Spleen (tissue), 11 donors: ENCODE data around the gene CCDC102A. TPM values are rescaled to one million over a fixed set of nuclear protein-coding genes. Genes with fewer than 3 reads are reported as not detected.
"Not testable (repeated sequence)": the region's sequence is repeated elsewhere in the genome, so short reads cannot be mapped to it uniquely, and the experiment has no call there.

ENCODE experiments used
- DNase-seq: peaks from one replicate; pipeline ENCODE4 v3.0.0-alpha.2; 2020
- H3K27ac ChIP-seq, 8 donors: fragments of 200-600 bp; sonication (generic) in 7 of 8; 1 replicate in 4 of 8; 2 replicates in 4 of 8; pipeline versions ENCODE4 v1.5.0 to v1.8.0; 2016 to 2021; ENCODE audit warnings: inconsistent platforms in 4 of 8, mild to moderate bottlenecking in 4 of 8, moderate library complexity in 1 of 8
- H3K27me3 ChIP-seq, 7 donors: fragments of 200-600 bp; sonication (generic) in 6 of 7; replicated peaks in 1 of 7; 1 replicate in 4 of 7; 2 replicates in 3 of 7; pipeline versions ENCODE4 v1.5.0 to v1.8.0; 2016 to 2021; ENCODE audit warnings: inconsistent platforms in 3 of 7, mild to moderate bottlenecking in 1 of 7
- H3K36me3 ChIP-seq, 6 donors: fragments of 200-600 bp; sonication (generic) in 5 of 6; 1 replicate in 4 of 6; 2 replicates in 2 of 6; pipeline versions ENCODE4 v1.5.0 to v1.8.0; 2016 to 2021; ENCODE audit warnings: inconsistent platforms in 2 of 6
- H3K4me1 ChIP-seq, 6 donors: fragments of 200-600 bp; sonication (generic) in 5 of 6; 1 replicate in 3 of 6; 2 replicates in 3 of 6; pipeline versions ENCODE4 v1.5.0 to v1.8.0; 2016 to 2021; ENCODE audit warnings: inconsistent platforms in 3 of 6
- H3K4me3 ChIP-seq, 8 donors: fragments of 200-600 bp; sonication (generic) in 7 of 8; 1 replicate in 4 of 8; 2 replicates in 4 of 8; pipeline versions ENCODE4 v1.5.0 to v1.8.0; 2016 to 2021; ENCODE audit warnings: inconsistent platforms in 4 of 8, mild to moderate bottlenecking in 4 of 8, moderate library complexity in 2 of 8
- H3K9me3 ChIP-seq, 8 donors: fragments of 200-600 bp; sonication (generic) in 7 of 8; 1 replicate in 4 of 8; 2 replicates in 4 of 8; pipeline versions ENCODE4 v1.5.0 to v1.8.0; 2016 to 2021; ENCODE audit warnings: inconsistent platforms in 4 of 8
- POLR2A ChIP-seq, 3 donors: fragments of 450-650 bp; IDR thresholded peaks; one replicate each; pipeline ENCODE4 v1.5.1; 2017; ENCODE audit warnings: antibody characterized with exemption in 3 of 3, mild to moderate bottlenecking in 1 of 3
- POLR2AphosphoS5 ChIP-seq, 3 donors: sonication (generic); formaldehyde crosslinking; IDR thresholded peaks; one replicate each; pipeline ENCODE4 v1.5.1; 2017; ENCODE audit warnings: antibody characterized with exemption in 3 of 3
- WGBS, 5 donors: extraction: QIAGEN DNeasy Blood & Tissue Kit in 3 of 5; methylation state at CpG; one replicate each; pipeline versions ENCODE4 v1.1.5 to v1.1.7; 2013 to 2018; 5-methylcytosine and 5-hydroxymethylcytosine counted together
- intact Hi-C: fragments of 100-400 bp; cut with DNase I; formaldehyde crosslinking; loops from one replicate; pipeline ENCODE4 v1.15.0; 2023; ENCODE audit warnings: low total_unique reads
- polyA plus RNA-seq, 3 donors: library from polyadenylated mRNA; stranded (reverse); fragments of 200-250 nt; gene quantifications; one replicate each; pipeline ENCODE4 v1.2.1, GENCODE V29; 2013
- total RNA-seq, 7 donors: library from RNA; depleted of rRNA in 3 of 7; stranded (reverse); fragments of >200 nt in 3 of 7; fragmentation: NEBNext Ultra II Directional in 4 of 7; extraction: Animal tissue kit (Norgen Biotek cat#: 25700) in 4 of 7; gene quantifications; one replicate each; pipeline versions ENCODE4 v1.1.0 to v1.2.1, GENCODE V29; 2016 to 2021
- TF ChIP-seq, protein P1 (sequence below), 11 experiments: fragments of 200-600 bp in 7 of 11; fragments of 450-650 bp in 4 of 11; sonication (generic) in 4 of 11; IDR thresholded peaks in 8 of 11; conservative IDR thresholded peaks in 3 of 11; 1 replicate in 7 of 11; 2 replicates in 4 of 11; pipeline versions ENCODE4 v1.4.0 to v1.8.0; 2016 to 2021; ENCODE audit warnings: antibody characterized with exemption in 11 of 11, inconsistent platforms in 4 of 11, mild to moderate bottlenecking in 1 of 11
- donor health status: healthy with polysubstance abuse.
- donor health status: DM: no; HTN: no; CAD: no; lungs with moderate emphysema.
- donor health status: DM: no; HTN: no; CAD: no.
- donor health status: Bipolar disorder and iron deficiency.
- donor health status: healthy.
- donor health status: DM: no; HTN: no; CAD: no.
- donor health status: DM: yes; HTN: yes; CAD: no.

The CCDC102A gene
- total and polyA plus RNA-seq, 10 donors: 4.6 to 14.8 (median 7.8) TPM

DNA sequence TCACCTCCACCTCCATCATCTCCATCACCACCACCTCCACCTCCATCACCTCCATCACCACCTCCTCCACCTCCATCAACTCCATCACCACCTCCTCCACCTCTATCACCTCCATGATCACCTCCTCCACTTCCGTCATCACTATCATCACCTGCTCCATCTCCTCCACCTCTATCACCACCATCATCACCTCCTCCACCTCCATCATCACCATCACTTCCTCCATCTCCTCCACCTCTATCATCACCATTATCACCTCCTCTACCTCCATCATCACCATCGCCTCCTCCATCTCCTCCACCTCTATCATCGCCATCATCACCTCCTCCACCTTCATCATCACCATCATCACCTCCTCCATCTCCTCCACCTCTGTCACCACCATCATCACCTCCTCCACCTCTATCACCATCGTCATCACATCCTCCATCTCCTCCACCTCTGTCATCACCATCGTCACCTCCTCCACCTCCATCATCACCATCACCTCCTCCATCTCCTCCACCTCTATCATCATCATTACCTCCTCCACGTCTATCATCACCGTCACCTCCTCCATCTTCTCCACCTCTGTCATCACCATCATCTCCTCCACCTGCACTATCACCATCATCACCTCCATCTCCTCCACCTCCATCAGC is 33.1 kb upstream of the CCDC102A start:
- no peak for DNase-seq

DNA sequence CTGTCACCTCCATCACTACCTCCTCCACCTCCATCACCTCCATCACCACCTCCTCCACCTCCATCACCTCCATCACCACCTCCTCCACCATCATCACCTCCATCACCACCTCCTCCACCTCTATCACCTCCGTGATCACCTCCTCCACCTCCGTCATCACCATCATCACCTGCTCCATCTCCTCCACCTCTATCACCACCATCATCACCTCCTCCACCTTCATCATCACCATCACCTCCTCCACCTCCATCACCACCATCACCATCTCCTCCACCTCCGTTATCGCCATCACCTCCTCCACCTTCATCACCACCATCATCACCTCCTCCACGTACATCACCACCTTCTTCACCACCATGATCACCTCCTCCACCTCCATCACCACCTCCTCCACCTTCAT is 32.4 kb upstream of the CCDC102A start:
- H3K27ac ChIP-seq, H3K4me3 ChIP-seq, H3K27me3 ChIP-seq, DNase-seq, H3K4me1 ChIP-seq, H3K9me3 ChIP-seq, intact Hi-C loops: not testable (repeated sequence)
- WGBS, 5 donors: 91 to 99% (median 95%) methylated on average over 5 of the region's 5 CpGs
- H3K36me3 ChIP-seq: peaks cover 0 to 89% (median 32%) of the 10 kb centered on the region in 6 donors

More for the DNA sequence above, 33.1 kb upstream of the CCDC102A start:
- H3K27me3 ChIP-seq: no peaks in the 10 kb centered on the region
- no peak overlapping the region for H3K4me3 ChIP-seq
- 84 to 97% (median 91%) methylated on average over 7 of the region's 7 CpGs for WGBS, 5 donors
- intact Hi-C loops: no loop called here
- TF ChIP-seq, protein P1, sequence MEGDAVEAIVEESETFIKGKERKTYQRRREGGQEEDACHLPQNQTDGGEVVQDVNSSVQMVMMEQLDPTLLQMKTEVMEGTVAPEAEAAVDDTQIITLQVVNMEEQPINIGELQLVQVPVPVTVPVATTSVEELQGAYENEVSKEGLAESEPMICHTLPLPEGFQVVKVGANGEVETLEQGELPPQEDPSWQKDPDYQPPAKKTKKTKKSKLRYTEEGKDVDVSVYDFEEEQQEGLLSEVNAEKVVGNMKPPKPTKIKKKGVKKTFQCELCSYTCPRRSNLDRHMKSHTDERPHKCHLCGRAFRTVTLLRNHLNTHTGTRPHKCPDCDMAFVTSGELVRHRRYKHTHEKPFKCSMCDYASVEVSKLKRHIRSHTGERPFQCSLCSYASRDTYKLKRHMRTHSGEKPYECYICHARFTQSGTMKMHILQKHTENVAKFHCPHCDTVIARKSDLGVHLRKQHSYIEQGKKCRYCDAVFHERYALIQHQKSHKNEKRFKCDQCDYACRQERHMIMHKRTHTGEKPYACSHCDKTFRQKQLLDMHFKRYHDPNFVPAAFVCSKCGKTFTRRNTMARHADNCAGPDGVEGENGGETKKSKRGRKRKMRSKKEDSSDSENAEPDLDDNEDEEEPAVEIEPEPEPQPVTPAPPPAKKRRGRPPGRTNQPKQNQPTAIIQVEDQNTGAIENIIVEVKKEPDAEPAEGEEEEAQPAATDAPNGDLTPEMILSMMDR (IDR thresholded peaks at IDR 0.05 in 8 of 11, conservative IDR thresholded peaks at IDR 0.05 in 3 of 11): no peak
- TF ChIP-seq POLR2A (IDR thresholded peaks at IDR 0.05) (no peak), POLR2AphosphoS5 (IDR thresholded peaks at IDR 0.05) (no peak)
- no peak overlapping the region for H3K27ac ChIP-seq
- peaks cover 0 to 87% (median 32%) of the 10 kb centered on the region in 6 donors for H3K36me3 ChIP-seq
- no peaks in the 10 kb centered on the region for H3K9me3 ChIP-seq
- peaks cover 0 to 6% (median 0%) of the 10 kb centered on the region in 6 donors for H3K4me1 ChIP-seq

DNA sequence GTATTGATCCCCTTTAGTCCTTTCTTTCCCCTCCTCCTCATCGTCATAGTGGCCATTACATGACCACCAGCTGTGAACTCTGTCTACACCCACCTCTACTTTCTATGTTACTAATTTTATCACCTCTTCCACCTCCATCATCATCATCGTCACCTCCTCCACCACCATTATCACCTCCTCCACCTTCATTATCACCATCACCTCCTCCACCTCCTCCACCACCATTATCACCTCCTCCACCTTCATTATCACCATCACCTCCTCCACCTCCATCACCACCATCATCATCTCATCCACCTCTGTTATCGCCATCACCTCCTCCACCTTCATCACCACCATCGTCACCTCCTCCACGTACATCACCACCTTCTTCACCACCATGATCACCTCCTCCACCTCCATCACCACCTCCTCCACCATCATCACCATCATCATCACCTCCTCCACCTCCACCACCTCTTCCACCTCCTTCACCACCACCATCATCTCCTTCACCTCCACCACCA is 31.9 kb upstream of the CCDC102A start:
- WGBS, 5 donors: 89 to 96% (median 92%) methylated on average over 5 of the region's 5 CpGs
- H3K4me1 ChIP-seq: peaks cover 0 to 3% (median 0%) of the 10 kb centered on the region in 6 donors
- intact Hi-C loops: no loop called here
- no peak for DNase-seq
- TF ChIP-seq, protein P1 (IDR thresholded peaks at IDR 0.05 in 8 of 11, conservative IDR thresholded peaks at IDR 0.05 in 3 of 11): no peak
- no peak for TF ChIP-seq POLR2A (IDR thresholded peaks at IDR 0.05)
- no peak for TF ChIP-seq POLR2AphosphoS5 (IDR thresholded peaks at IDR 0.05)
- no peaks in the 10 kb centered on the region for H3K9me3 ChIP-seq
- no peak overlapping the region for H3K4me3 ChIP-seq
- peaks cover 0 to 2% (median 0%) of the 10 kb centered on the region in 7 donors for H3K27me3 ChIP-seq
- no peak overlapping the region for H3K27ac ChIP-seq
- H3K36me3 ChIP-seq: peaks cover 0 to 95% (median 32%) of the 10 kb centered on the region in 6 donors

DNA sequence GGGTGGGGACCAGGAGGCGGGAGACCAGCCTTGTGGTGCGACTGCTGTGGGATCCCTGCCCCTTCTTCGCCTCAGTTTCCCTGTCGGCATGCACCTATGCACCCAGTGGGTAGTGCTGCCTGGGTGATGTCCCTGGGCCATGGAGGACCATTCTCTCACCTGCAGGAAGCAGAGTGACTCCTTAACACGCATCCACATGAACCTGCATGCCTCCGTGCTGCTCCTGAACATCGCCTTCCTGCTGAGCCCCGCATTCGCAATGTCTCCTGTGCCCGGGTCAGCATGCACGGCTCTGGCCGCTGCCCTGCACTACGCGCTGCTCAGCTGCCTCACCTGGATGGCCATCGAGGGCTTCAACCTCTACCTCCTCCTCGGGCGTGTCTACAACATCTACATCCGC is 31.3 kb upstream of the CCDC102A start:
- TF ChIP-seq, protein P1 (IDR thresholded peaks at IDR 0.05 in 8 of 11, conservative IDR thresholded peaks at IDR 0.05 in 3 of 11): no peak
- TF ChIP-seq POLR2AphosphoS5 (IDR thresholded peaks at IDR 0.05): no peak
- DNase-seq: no peak
- 93 to 95% (median 94%) methylated on average over 18 of the region's 18 CpGs for WGBS, 5 donors
- Histone ChIP-seq H3K27me3 (peaks cover 0 to 2% (median 0%) of the 10 kb centered on the region in 7 donors), H3K4me1 (no peaks in the 10 kb centered on the region), H3K4me3 (no peak overlapping the region), H3K9me3 (no peaks in the 10 kb centered on the region), H3K36me3 (peaks cover 0 to 98% (median 33%) of the 10 kb centered on the region in 6 donors), H3K27ac (no peak overlapping the region)
- intact Hi-C loops: no loop called here
